Mucosa of rectum (tissue), 2 donors: ENCODE data around the gene TMPRSS6.
A peak's percentile ranks its signal among the peaks of the same experiment; 100 is the strongest.
"Not testable (repeated sequence)": the region's sequence is repeated elsewhere in the genome, so short reads cannot be mapped to it uniquely, and the experiment has no call there.

Experiments
- H3K27ac ChIP-seq, 2 donors: one replicate each; pipeline ENCODE4 v1.7.0; 2013; ENCODE audit warnings: inconsistent platforms in 2 of 2, low read depth in 2 of 2, low read length in 2 of 2
- H3K27me3 ChIP-seq, 2 donors: one replicate each; pipeline ENCODE4 v1.7.0; 2013; ENCODE audit warnings: low read length in 2 of 2; ENCODE audit not compliant: control insufficient read depth in 2 of 2, insufficient read depth in 2 of 2
- H3K36me3 ChIP-seq, 2 donors: one replicate each; pipeline ENCODE4 v1.7.0; 2013; ENCODE audit warnings: low read length in 2 of 2; ENCODE audit not compliant: control insufficient read depth in 2 of 2, insufficient read depth in 2 of 2
- H3K4me1 ChIP-seq, 2 donors: one replicate each; pipeline ENCODE4 v1.7.0; 2013; ENCODE audit warnings: low read length in 2 of 2, mild to moderate bottlenecking in 1 of 2; ENCODE audit not compliant: control insufficient read depth in 2 of 2, insufficient read depth in 2 of 2
- H3K4me3 ChIP-seq, 2 donors: one replicate each; pipeline ENCODE4 v1.7.0; 2013; ENCODE audit warnings: low read length in 2 of 2
- H3K9ac ChIP-seq, 2 donors: one replicate each; pipeline ENCODE4 v1.7.0; 2013; ENCODE audit warnings: low read length in 2 of 2, low read depth in 1 of 2, mild to moderate bottlenecking in 1 of 2
- H3K9me3 ChIP-seq, 2 donors: one replicate each; pipeline ENCODE4 v1.7.0; 2013; ENCODE audit warnings: low read length in 2 of 2; ENCODE audit not compliant: control insufficient read depth in 2 of 2
- donor health status: healthy.
- donor health status: Normal muscosa, but diverticular disease.

TMPRSS6 gene

DNA sequence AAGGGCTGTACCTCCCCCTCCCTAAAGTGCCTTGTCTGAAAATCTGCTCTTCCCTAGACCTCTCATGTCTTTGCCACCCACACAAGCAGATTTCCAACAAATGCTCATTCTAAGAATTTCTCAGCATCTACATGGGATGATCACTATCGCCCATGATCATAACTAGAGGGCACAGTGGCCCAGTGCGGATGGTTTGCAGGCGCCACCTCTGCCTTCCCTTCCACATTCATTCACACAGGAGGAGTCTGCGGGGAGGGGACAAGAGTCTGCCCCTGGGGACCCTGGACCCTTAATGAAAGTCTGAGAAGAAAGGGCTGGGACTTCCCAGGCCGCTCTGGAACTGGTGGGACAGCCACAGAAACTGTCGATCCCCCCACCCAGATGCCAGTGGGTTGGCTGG lies 29.1 kb downstream of the TMPRSS6 start:
- peaks cover 3 to 5% of the 10 kb centered on the region in 2 donors for H3K4me1 ChIP-seq
- H3K27ac ChIP-seq = no peak overlapping the region
- no peaks in the 10 kb centered on the region for H3K36me3 ChIP-seq
- no peaks in the 10 kb centered on the region for H3K9me3 ChIP-seq
- no peak overlapping the region for H3K4me3 ChIP-seq
- peaks cover under 1 to 7% of the 10 kb centered on the region in 2 donors for H3K27me3 ChIP-seq
- H3K9ac ChIP-seq = no peak overlapping the region

GRCh38 chr22:37079668-37080171 lies 29.8 kb downstream of the TMPRSS6 start:
- H3K9ac ChIP-seq = peak overlapping the region in 1 of 2 donors; percentile 14
- no peaks in the 10 kb centered on the region for H3K36me3 ChIP-seq
- H3K4me3 ChIP-seq = no peak overlapping the region
- H3K27ac ChIP-seq = peak overlapping the region in 1 of 2 donors; percentile 32
- H3K4me1 ChIP-seq = peaks cover 3 to 5% of the 10 kb centered on the region in 2 donors
- peaks cover 7% of the 10 kb centered on the region in 2 donors for H3K27me3 ChIP-seq
- no peaks in the 10 kb centered on the region for H3K9me3 ChIP-seq

- peak overlapping the region in 1 of 2 donors; percentile 9 for H3K27ac ChIP-seq
- H3K27me3 ChIP-seq = peaks cover 7 to 8% of the 10 kb centered on the region in 2 donors
- H3K4me3 ChIP-seq = no peak overlapping the region
- H3K9me3 ChIP-seq = no peaks in the 10 kb centered on the region
- H3K9ac ChIP-seq = no peak overlapping the region
- no peaks in the 10 kb centered on the region for H3K36me3 ChIP-seq
- peaks cover 3 to 5% of the 10 kb centered on the region in 2 donors for H3K4me1 ChIP-seq
Measured at GRCh38 chr22:37079158-37079557, 30.4 kb downstream of the TMPRSS6 start.

DNA sequence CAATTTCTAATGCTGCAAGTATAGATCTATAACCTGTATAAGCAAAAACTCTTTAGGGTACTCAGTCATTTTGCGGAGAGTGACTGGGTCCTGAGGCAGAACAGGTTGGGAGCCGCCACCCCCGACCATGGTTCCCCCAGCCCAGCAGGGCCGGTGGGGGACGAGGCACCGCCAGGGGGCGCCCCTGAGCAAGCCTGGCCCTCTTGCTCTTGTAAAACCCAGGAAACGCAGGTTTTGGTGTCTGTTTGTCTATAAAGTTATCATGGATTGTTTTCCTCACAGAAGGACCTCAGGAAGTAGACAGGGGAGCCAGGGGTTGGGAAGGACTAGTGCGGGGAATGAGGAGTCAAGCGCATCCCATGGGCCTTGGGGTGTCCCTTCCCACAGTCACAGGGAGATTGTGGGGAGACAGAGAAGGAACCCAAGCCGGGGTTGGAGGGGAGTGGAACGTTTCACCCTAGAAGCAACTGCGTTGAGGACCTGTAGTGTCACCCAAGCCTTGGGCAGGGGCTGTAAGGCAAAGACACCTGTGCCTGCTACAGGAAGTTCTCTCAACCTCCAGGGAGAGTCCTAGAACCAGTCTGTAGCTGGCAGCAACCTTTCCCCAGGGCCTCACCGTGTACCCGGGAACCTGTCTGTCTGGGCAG lies 31.6 kb downstream of the TMPRSS6 start:
- no peak overlapping the region for H3K9ac ChIP-seq
- no peak overlapping the region for H3K4me3 ChIP-seq
- H3K36me3 ChIP-seq = no peaks in the 10 kb centered on the region
- peaks cover 7 to 8% of the 10 kb centered on the region in 2 donors for H3K27me3 ChIP-seq
- peaks cover 3 to 5% of the 10 kb centered on the region in 2 donors for H3K4me1 ChIP-seq
- no peak overlapping the region for H3K27ac ChIP-seq
- no peaks in the 10 kb centered on the region for H3K9me3 ChIP-seq

- Histone ChIP-seq H3K27me3 (peaks cover 7 to 8% of the 10 kb centered on the region in 2 donors), H3K4me3 (no peak overlapping the region), H3K9me3 (no peaks in the 10 kb centered on the region), H3K4me1 (peaks cover 3 to 5% of the 10 kb centered on the region in 2 donors), H3K9ac (no peak overlapping the region), H3K27ac (no peak overlapping the region), H3K36me3 (no peaks in the 10 kb centered on the region)
Measured at GRCh38 chr22:37075822-37076433, 33.6 kb downstream of the TMPRSS6 start.

DNA sequence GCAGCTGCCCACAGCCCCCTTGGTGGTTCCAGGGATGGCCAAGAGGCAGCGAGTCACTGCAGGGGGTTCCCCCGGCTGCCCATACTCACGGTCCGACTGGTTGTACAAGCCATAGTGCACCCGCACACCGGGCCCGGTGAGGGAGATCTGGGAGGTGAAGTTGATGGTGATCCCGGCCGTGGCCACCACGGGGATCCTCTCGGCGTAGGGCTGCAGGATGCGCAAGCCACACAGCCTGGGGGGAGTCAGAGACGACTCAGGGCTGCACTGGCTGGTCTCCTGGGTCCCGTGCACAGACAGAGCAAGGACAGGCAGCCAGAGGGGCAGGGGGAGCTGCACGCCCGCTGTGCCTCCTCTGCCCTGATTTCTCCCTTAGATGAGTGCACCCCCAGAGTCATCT lies 34.5 kb downstream of the TMPRSS6 start:
- H3K4me1 ChIP-seq = peaks cover 3 to 5% of the 10 kb centered on the region in 2 donors
- no peak overlapping the region for H3K27ac ChIP-seq
- H3K9ac ChIP-seq = no peak overlapping the region
- no peak overlapping the region for H3K4me3 ChIP-seq
- H3K36me3 ChIP-seq = no peaks in the 10 kb centered on the region
- H3K27me3 ChIP-seq = peaks cover 8 to 11% of the 10 kb centered on the region in 2 donors
- H3K9me3 ChIP-seq = no peaks in the 10 kb centered on the region

DNA sequence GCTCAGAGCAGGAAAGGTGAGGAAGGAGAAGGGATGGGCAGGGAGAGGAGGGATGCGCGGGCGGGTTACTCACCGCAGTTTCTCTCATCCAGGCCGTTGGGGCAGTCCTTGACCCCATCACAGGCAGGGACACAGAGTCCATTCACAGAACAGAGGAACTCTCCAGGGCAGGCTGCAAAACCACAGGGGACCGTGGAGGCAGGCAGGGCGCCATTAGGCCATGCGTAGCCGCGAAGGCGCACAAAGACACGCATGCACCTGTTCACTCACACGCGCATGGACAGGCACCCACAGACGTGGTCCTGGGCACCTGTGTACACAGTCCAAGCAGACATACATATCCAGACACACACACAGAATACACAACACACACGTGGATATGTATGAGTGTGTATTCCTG lies 35.0 kb downstream of the TMPRSS6 start:
- peaks cover 10 to 16% of the 10 kb centered on the region in 2 donors for H3K27me3 ChIP-seq
- H3K36me3 ChIP-seq = no peaks in the 10 kb centered on the region
- H3K9me3 ChIP-seq = no peaks in the 10 kb centered on the region
- peaks cover 3 to 5% of the 10 kb centered on the region in 2 donors for H3K4me1 ChIP-seq
- H3K4me3 ChIP-seq = no peak overlapping the region
- H3K9ac ChIP-seq = no peak overlapping the region
- H3K27ac ChIP-seq = no peak overlapping the region

GRCh38 chr22:37072673-37073072 lies 36.8 kb downstream of the TMPRSS6 start:
- Histone ChIP-seq H3K27me3 (peaks cover 14 to 23% of the 10 kb centered on the region in 2 donors), H3K9ac (no peak overlapping the region)

DNA sequence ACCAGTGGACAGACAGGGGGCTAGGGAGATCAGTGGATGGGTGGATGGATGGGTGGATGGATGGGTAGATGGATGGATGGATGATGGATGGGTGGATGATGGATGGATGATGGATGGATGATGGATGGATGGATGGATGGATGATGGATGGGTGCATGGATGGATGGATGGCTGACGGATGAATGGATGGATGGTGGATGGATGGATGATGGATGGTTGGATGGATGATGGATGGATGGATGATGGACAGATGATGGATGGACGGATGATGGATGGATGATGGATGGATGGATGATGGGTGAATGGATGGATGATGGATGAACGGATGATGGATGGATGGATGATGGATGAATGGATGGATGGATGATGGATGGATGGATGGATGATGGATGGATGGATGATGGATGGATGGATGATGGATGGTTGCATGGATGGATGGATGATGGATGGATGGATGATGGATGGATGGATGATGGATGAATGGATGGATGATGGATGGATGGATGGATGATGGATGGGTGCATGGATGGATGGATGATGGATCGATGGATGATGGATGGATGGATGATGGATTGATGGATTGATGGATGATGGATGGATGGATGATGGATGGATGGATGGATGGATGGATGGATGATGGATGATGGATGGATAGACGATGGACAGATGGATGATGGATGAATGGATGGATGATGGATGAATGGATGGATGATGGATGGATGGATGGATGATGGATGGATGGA lies 37.5 kb downstream of the TMPRSS6 start:
- H3K4me1 ChIP-seq = not testable (repeated sequence)

More at GRCh38 chr22:37072673-37073072, 36.8 kb downstream of the TMPRSS6 start:
- H3K4me1 ChIP-seq = no peaks in the 10 kb centered on the region
- H3K27ac ChIP-seq = no peak overlapping the region
- no peaks in the 10 kb centered on the region for H3K36me3 ChIP-seq
- H3K9me3 ChIP-seq = no peaks in the 10 kb centered on the region
- H3K4me3 ChIP-seq = no peak overlapping the region

GRCh38 chr22:37070744-37071143 lies 38.8 kb downstream of the TMPRSS6 start:
- no peaks in the 10 kb centered on the region for H3K36me3 ChIP-seq
- no peak overlapping the region for H3K4me3 ChIP-seq
- H3K9ac ChIP-seq = no peak overlapping the region
- no peaks in the 10 kb centered on the region for H3K9me3 ChIP-seq
- no peak overlapping the region for H3K27ac ChIP-seq
- no peaks in the 10 kb centered on the region for H3K4me1 ChIP-seq
- peaks cover 10 to 24% of the 10 kb centered on the region in 2 donors for H3K27me3 ChIP-seq

More for the DNA sequence above, 37.5 kb downstream of the TMPRSS6 start:
- H3K27ac ChIP-seq, H3K36me3 ChIP-seq, H3K9ac ChIP-seq, H3K4me3 ChIP-seq, H3K9me3 ChIP-seq: not testable (repeated sequence)
- H3K27me3 ChIP-seq = peaks cover 14 to 24% of the 10 kb centered on the region in 2 donors
